GM19035 (cell line): ENCODE results near the gene MKNK2.
A peak's percentile ranks its signal among the peaks of the same experiment; 100 is the strongest.
"Not testable (repeated sequence)": the region's sequence is repeated elsewhere in the genome, so short reads cannot be mapped to it uniquely, and the experiment has no call there.

Experiments used
- ATAC-seq: cut with Tn5 transposase; IDR thresholded peaks from one replicate; pipeline ENCODE4 v1.9.1; 2021; ENCODE audit not compliant: unreplicated experiment

The MKNK2 gene

GRCh38 chr19:2044709-2045500, 6.1 kb downstream of the MKNK2 start:
- no peak for ATAC-seq

GRCh38 chr19:2043961-2044708, 6.9 kb downstream of the MKNK2 start:
- ATAC-seq: no peak

DNA sequence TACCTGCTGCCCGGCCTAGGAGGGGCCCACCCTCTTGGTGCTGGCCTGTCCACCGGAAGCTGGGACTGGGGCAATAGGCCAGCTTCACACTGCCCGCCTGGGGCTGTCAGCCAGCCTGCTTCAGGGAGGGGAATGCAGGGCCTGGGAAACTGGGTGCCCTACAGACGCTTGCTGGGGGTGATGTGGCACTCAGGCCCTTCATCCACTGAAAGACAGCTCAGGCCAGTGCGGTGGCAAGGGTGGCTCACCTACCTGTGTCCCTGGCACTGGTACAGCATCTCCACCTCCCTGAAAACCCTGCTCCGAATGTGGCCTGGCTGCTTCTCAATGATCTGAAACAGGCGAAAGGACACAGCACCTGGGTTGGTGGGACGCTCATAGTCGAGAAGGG, 7.8 kb downstream of the MKNK2 start:
- ATAC-seq: no peak

GRCh38 chr19:2042485-2043250, 8.4 kb downstream of the MKNK2 start:
- peak; percentile 14 for ATAC-seq

- peak; percentile 75 for ATAC-seq
Measured at GRCh38 chr19:2041683-2042484, 9.2 kb downstream of the MKNK2 start.

GRCh38 chr19:2041433-2041682, 9.7 kb downstream of the MKNK2 start:
- ATAC-seq: no peak

GRCh38 chr19:2040647-2041432, 10.2 kb downstream of the MKNK2 start:
- no peak for ATAC-seq

- no peak for ATAC-seq
Measured at GRCh38 chr19:2039959-2040646, 10.9 kb downstream of the MKNK2 start.

DNA sequence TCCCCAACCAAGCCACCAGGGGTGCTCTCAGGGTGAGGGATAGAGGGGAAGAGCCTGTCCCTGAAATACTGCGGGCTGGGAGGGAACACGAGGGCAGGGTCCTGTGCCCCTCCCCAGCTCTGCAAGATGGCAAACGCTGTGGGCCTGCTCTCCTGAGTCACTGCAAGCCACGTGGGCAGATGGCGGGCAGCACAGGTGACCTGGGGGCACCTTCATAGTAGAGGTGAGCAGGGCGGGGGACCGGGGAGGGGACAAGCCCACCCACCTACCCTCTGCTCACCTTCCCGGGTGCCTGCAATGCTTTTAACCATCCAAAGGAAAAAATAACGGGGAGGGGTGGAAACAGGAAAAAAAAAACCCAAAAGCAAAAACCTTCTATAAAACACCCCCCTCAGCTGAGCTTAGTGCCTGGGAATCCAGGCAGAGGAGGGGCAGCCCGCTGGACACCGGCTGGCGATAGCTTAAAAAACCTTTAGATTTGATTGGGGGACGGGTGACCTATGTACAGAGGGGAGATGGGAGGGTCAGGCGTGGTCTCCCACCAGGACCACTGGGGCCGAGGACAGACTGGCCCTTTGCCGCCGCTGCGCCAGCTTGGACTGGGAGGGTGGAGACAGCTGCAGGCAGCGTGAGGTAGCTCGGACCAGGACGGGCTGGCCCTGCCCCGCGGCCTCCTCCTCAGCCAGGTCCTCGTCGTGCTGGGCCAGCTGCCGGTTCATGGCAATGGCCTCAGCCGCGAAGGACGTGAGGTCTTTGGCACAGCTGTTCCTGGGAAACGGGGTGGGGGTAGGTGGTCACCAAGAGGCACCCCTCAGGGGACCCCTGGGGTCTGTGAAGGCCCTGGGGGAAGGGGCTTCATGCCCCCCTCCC, 11.7 kb downstream of the MKNK2 start:
- ATAC-seq: no peak

DNA sequence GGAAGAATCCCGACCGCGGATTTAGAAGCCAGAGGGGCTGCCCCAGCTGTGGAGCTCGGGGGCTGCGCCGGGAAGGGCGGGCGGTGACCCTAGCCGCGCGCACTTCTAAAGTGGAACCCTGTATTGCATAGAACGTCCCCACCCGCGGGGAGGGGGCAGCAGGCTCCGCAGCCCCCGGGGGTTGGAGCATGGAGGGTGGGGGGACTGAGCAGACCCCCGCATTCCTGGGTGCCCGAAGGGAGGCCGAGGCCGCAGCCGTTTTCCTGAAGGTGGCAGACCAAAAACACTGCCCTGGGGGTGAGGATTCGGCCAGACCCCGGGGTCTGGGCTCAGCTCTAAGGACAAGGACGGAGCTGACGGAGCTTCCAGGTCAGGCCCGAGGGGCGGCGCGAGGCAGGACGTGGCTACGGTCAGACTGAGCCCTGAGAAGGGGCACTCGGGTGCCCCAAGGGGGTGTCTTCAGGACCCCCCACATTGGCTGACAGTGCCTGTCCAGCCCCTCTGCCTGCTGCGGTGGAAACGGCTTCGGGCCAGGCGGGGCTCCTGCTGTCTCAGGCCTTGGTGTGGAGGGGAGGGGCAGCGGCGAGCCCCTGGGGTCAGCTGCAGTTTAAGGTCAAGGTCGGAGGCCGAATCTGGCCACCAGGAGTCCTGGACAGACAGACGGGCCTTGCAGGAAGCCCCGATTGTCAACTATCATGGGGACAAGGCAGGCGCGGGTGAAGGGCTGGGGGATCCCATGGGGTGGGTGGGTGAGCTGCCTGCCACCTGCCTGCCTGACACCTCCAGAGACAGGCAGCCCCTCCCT, 12.6 kb downstream of the MKNK2 start:
- no peak for ATAC-seq

GRCh38 chr19:2037651-2038255, 13.3 kb downstream of the MKNK2 start:
- ATAC-seq: no peak

GRCh38 chr19:2036424-2036823, 14.6 kb downstream of the MKNK2 start:
- no peak for ATAC-seq

DNA sequence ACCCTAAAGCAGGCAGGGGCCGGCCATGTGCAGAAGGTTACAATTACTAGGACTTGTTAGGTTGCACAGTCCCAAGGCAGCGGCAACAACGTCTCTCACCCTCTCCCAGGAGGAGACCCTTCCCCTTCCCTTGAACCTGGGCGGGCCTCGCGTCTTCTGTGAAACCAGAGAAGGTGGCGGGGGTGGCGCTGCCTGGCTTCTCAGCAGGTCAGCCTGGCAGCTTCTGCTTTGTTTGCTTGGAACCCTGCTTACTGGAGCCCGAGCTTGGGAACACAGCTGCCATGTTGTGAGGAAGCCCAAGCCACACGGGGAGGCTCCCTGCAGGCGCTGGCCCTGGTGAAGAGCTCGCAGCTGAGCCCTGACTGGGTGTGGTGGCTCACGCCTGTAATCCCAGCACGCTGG, 15.5 kb downstream of the MKNK2 start:
- ATAC-seq: no peak

DNA sequence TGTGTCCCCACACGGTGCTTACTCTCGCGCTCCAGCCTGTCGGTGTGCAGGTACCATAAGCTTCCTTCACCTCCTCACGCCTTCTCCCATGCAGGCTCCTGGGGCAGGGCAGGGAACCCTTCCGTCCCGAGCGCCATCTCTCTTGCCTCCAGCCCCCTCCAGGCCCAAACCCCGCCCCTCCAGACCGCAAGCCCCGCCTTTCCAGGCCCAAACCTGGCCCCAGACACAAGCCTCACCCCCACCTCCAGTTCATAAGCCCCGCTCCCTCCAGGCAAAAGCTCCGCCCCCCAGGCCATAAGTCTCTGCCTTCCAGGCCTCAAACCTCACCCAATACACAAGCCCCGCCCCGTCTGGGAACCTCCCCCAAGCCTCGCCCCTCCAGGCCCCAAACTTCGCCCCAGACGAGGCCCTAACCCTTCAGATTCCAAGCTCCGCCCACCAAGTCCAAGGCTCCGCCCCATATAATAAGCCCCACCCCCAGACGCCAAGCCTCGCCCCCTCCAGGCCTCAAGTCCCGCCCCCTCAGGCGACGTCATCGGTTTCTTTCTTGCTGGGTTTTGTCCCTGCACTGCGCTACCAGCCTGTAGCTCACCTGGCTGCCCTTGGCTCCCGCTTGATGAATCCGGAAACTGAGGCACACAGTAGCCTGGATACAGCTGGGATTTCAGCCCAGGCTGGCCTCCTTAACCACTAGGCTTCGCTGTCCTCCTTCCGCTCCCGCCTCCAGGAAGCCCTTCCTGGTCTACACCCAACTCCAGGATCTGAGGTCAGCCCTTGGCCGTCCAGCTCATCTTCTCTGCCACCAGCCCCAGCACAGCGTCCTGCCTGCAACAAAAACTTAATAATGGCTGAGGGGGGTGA, 16.1 kb downstream of the MKNK2 start:
- ATAC-seq: no peak

DNA sequence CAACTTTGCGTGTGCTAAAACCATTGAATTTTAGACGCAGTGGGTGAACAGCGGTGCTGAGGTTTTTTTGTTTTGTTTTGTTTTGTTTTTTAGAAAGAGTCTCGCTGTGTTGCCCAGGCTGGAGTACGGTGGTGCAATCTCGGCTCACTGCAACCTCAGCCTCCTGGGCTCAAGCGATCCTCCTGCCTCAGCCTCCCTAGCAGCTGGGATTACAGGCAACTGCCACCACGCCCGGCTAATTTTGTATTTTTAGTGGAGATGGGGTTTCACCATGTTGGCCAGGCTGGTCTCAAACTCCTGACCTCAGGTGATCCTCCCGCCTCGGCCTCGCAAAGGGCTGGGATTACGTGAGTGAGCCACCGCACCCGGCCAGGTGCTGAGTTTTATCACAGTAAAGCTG, 16.8 kb downstream of the MKNK2 start:
- not testable (repeated sequence) for ATAC-seq

- ATAC-seq: no peak
Measured at GRCh38 chr19:2033825-2034159, 17.3 kb downstream of the MKNK2 start.
